Measurements from ENCODE around the gene TSPAN2.

GRCh38 chr1:115127539-115127938, 38.2 kb upstream of the TSPAN2 start:
- TF ChIP-seq ELF1 (IDR thresholded peaks at IDR 0.05) (no peak), USF2 (IDR thresholded peaks at IDR 0.05; ENCODE audit: borderline replicate concordance, low read depth, low read length) (no peak)
